ENCODE measurements around the gene DCTN1.

GRCh38 chr2:74424139-74424992 is 44.3 kb upstream of the DCTN1 start:
- TF ChIP-seq CTCF (conservative IDR thresholded peaks at IDR 0.05; ENCODE audit: low read length), result no peak
- no peak for TF ChIP-seq EZH2phosphoT487 (IDR thresholded peaks at IDR 0.05; ENCODE audit: borderline replicate concordance)

Measured in Loucy (cell line).